ENCODE measurements around the gene STAB2. TPM values are rescaled to one million over a fixed set of nuclear protein-coding genes. Genes with fewer than 3 reads are reported as not detected.

Gene STAB2
- total RNA-seq, 2 donors from 2014 or later: not detected

DNA sequence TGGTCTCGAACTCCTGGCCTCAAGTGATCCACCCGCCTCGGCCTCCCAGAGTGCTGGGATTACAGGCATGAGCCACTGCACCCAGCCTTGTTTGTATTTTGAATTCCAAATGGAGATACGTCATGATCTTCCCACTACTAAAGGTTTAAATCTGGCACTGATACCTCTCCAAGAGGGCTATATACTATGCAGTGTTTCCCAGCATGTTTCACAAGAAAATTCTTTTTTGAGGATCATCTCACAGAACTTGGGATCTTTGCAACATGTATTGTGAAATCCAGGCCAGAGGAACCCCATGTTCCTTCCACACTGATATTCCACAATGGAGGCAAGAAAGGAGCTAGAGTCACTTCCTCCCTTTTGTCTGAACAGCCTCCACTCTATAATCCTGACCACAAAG, 141.2 kb downstream of the STAB2 start:
- WGBS, 2 experiments (ENCODE audit: insufficient coverage in 1 of 2, insufficient read length in 1 of 2): 88 to 100% methylated on average over 2 to 4 of the region's 4 CpGs
- Mint-ChIP-seq H3K4me3 (no peak overlapping the region), H3K9me3 (peaks cover 8% of the 10 kb centered on the region)

DNA sequence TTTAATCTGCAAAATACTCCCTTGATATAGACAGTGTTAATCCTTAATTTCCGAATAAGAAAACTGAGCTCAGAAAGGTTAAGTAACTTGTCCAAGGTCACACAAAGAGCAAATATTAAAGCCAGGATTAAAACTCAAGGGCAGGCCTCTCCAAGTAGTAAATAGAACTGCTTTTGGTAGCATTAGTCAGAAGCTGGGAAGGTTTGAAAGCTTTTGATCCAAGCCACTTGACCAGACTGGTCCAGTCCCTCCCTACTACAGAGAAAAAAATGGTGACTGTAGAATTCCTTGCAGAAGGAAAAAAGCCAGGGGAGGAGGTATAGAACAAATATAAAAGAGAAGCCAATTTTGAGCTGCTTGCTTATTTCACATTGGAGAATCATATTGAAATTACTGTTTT, 142.4 kb downstream of the STAB2 start:
- no peak for DNase-seq
- Mint-ChIP-seq H3K27ac (no peak overlapping the region), H3K27me3 (ENCODE audit: insufficient read depth) (peaks cover 6% of the 10 kb centered on the region), H3K36me3 (ENCODE audit: low read depth) (no peaks in the 10 kb centered on the region), H3K4me3 (no peak overlapping the region), H3K9me3 (peaks cover 8% of the 10 kb centered on the region), H3K4me1 (no peaks in the 10 kb centered on the region)
- H3K36me3 ChIP-seq (ENCODE audit: control insufficient read depth, insufficient read depth, low read length): no peaks in the 10 kb centered on the region
- 100% methylated on average over 1 of the region's 1 CpG for WGBS, 2 experiments (ENCODE audit: insufficient coverage in 1 of 2, insufficient read length in 1 of 2)
- H3K4me1 ChIP-seq (ENCODE audit: control insufficient read depth, insufficient read depth, low read length): no peaks in the 10 kb centered on the region
- H3K9me3 ChIP-seq (ENCODE audit: control insufficient read depth, low read length): peaks cover 9% of the 10 kb centered on the region
- TF ChIP-seq, protein P1, sequence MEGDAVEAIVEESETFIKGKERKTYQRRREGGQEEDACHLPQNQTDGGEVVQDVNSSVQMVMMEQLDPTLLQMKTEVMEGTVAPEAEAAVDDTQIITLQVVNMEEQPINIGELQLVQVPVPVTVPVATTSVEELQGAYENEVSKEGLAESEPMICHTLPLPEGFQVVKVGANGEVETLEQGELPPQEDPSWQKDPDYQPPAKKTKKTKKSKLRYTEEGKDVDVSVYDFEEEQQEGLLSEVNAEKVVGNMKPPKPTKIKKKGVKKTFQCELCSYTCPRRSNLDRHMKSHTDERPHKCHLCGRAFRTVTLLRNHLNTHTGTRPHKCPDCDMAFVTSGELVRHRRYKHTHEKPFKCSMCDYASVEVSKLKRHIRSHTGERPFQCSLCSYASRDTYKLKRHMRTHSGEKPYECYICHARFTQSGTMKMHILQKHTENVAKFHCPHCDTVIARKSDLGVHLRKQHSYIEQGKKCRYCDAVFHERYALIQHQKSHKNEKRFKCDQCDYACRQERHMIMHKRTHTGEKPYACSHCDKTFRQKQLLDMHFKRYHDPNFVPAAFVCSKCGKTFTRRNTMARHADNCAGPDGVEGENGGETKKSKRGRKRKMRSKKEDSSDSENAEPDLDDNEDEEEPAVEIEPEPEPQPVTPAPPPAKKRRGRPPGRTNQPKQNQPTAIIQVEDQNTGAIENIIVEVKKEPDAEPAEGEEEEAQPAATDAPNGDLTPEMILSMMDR (conservative IDR thresholded peaks at IDR 0.05): no peak
- H3K9ac ChIP-seq (ENCODE audit: extremely low read depth, low read length, poor library complexity, severe bottlenecking): no peak overlapping the region
- peaks cover 8% of the 10 kb centered on the region for H3K27me3 ChIP-seq (ENCODE audit: control insufficient read depth, insufficient read depth, low read length, poor library complexity, severe bottlenecking)
- H3K4me3 ChIP-seq (ENCODE audit: low read length): no peak overlapping the region
- H3K27ac ChIP-seq (ENCODE audit: low read depth, low read length): no peak overlapping the region

More for the DNA sequence above, 141.2 kb downstream of the STAB2 start:
- Mint-ChIP-seq H3K27me3 (ENCODE audit: insufficient read depth) (no peaks in the 10 kb centered on the region), H3K27ac (no peak overlapping the region), H3K4me1 (no peaks in the 10 kb centered on the region), H3K36me3 (ENCODE audit: low read depth) (no peaks in the 10 kb centered on the region)
- TF ChIP-seq, protein P1 (conservative IDR thresholded peaks at IDR 0.05): no peak
- H3K36me3 ChIP-seq (ENCODE audit: control insufficient read depth, insufficient read depth, low read length): no peaks in the 10 kb centered on the region
- H3K4me3 ChIP-seq (ENCODE audit: low read length): no peak overlapping the region
- peaks cover 6% of the 10 kb centered on the region for H3K27me3 ChIP-seq (ENCODE audit: control insufficient read depth, insufficient read depth, low read length, poor library complexity, severe bottlenecking)
- no peak overlapping the region for H3K27ac ChIP-seq (ENCODE audit: low read depth, low read length)
- H3K4me1 ChIP-seq (ENCODE audit: control insufficient read depth, insufficient read depth, low read length): no peaks in the 10 kb centered on the region
- H3K9ac ChIP-seq (ENCODE audit: extremely low read depth, low read length, poor library complexity, severe bottlenecking): no peak overlapping the region
- H3K9me3 ChIP-seq (ENCODE audit: control insufficient read depth, low read length): peaks cover 9% of the 10 kb centered on the region
- DNase-seq: no peak

DNA sequence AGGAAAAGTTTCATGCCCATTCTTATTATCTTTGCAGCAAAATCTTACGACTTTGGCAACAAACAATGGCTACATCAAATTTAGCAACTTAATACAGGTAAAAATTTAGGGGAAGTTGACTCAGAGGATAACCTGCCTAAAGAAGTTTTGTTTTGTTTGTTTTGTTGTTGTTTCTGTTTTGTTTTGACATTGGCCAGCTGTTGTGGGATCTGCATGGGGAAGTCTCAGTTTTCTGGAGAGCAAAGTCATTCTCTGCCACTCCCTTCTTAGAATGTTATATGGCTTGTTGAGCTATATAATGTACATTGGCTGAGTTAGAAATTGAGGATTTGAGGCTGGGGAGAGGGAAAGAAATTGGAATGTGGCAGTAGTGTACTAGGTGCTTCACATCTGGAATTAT, 144.5 kb downstream of the STAB2 start:
- H3K9ac ChIP-seq (ENCODE audit: extremely low read depth, low read length, poor library complexity, severe bottlenecking): no peak overlapping the region
- Mint-ChIP-seq H3K27ac (no peak overlapping the region), H3K36me3 (ENCODE audit: low read depth) (no peaks in the 10 kb centered on the region), H3K4me3 (no peak overlapping the region), H3K9me3 (peaks cover 8% of the 10 kb centered on the region), H3K4me1 (no peaks in the 10 kb centered on the region), H3K27me3 (ENCODE audit: insufficient read depth) (peaks cover 14% of the 10 kb centered on the region)
- no peaks in the 10 kb centered on the region for H3K4me1 ChIP-seq (ENCODE audit: control insufficient read depth, insufficient read depth, low read length)
- 86 to 100% methylated on average over 1 of the region's 1 CpG for WGBS, 2 experiments (ENCODE audit: insufficient coverage in 1 of 2, insufficient read length in 1 of 2)
- H3K9me3 ChIP-seq (ENCODE audit: control insufficient read depth, low read length): peaks cover 9% of the 10 kb centered on the region
- peaks cover 24% of the 10 kb centered on the region for H3K27me3 ChIP-seq (ENCODE audit: control insufficient read depth, insufficient read depth, low read length, poor library complexity, severe bottlenecking)
- no peak for DNase-seq
- TF ChIP-seq, protein P1 (conservative IDR thresholded peaks at IDR 0.05): no peak
- H3K4me3 ChIP-seq (ENCODE audit: low read length): no peak overlapping the region
- no peaks in the 10 kb centered on the region for H3K36me3 ChIP-seq (ENCODE audit: control insufficient read depth, insufficient read depth, low read length)
- H3K27ac ChIP-seq (ENCODE audit: low read depth, low read length): no peak overlapping the region

Measured in endodermal cell (in vitro differentiated cells).